Motor neuron (in vitro differentiated cells): Measurements from ENCODE around the gene MTUS2. TPM values are rescaled to one million over a fixed set of nuclear protein-coding genes. Genes with fewer than 3 reads are reported as not detected.

Experiments used
- ATAC-seq, 8 experiments: fragments of 200-7000 bp; cut with Tn5 transposase; replicated peaks in 6 of 8; 2 replicates each; pipeline ENCODE4 v1.8.0; 2021; ENCODE audit warnings: mild to moderate bottlenecking in 8 of 8, moderate library complexity in 8 of 8
- H3K27ac ChIP-seq, 2 donors: fragments of 250-450 bp; sonication (Bioruptor Pico); 2 replicates each; pipeline ENCODE4 v1.9.0; 2021; ENCODE audit warnings: antibody characterized with exemption in 2 of 2, mild to moderate bottlenecking in 2 of 2, moderate library complexity in 1 of 2
- H3K4me1 ChIP-seq, 2 donors: fragments of 250-450 bp; sonication (Bioruptor Pico); replicated peaks in 1 of 2; 2 replicates each; pipeline ENCODE4 v1.6.1; 2021; ENCODE audit warnings: antibody characterized with exemption in 2 of 2, mild to moderate bottlenecking in 2 of 2, moderate library complexity in 1 of 2
- H3K4me3 ChIP-seq, 5 donors: fragments of 250-450 bp; sonication (Bioruptor Pico); 2 replicates each; pipeline ENCODE4 v1.9.0; 2021; ENCODE audit warnings: antibody characterized with exemption in 5 of 5, mild to moderate bottlenecking in 5 of 5, moderate library complexity in 4 of 5
- WGBS, 10 experiments: fragments of 450-650 bp; shearing (Covaris generic); methylation state at CpG; one replicate each; pipeline ENCODE4 v1.0.0; 2022; 5-methylcytosine and 5-hydroxymethylcytosine counted together
- in situ Hi-C, 9 experiments: fragments of 400-800 bp; cut with MboI; loops; one replicate each; pipeline ENCODE4 v1.15.0; 2021; ENCODE audit warnings: low sequenced_read_pairs in 9 of 9, low pct_unique_long_range_greater_than_20kb in 2 of 9; ENCODE audit not compliant: unreplicated experiment in 9 of 9
- total RNA-seq, 8 experiments: library from RNA; unstranded; fragments of 300-600 nt; gene quantifications; 2 replicates each; pipeline versions ENCODE4 v1.2.3 to v1.2.4, GENCODE V29; 2022

MTUS2 gene
- total RNA-seq, 8 experiments from 2014 or later = 1.1 to 9.6 (median 3.9) TPM

GRCh38 chr13:28935104-28935503, 115.0 kb downstream of the MTUS2 start:
- no peak for ATAC-seq
- 16 to 89% (median 64%) methylated on average over 1 to 2 of the region's 2 CpGs; no CpG with 5 or more reads in 1 of the 10 experiments for WGBS, 10 experiments
- peaks cover 7 to 20% of the 10 kb centered on the region in 2 donors for H3K4me1 ChIP-seq
- no peak overlapping the region for H3K27ac ChIP-seq
- in situ Hi-C loops = no loop called here
- no peak overlapping the region for H3K4me3 ChIP-seq

GRCh38 chr13:28942906-28943305, 122.8 kb downstream of the MTUS2 start:
- Histone ChIP-seq H3K4me1 (no peaks in the 10 kb centered on the region), H3K27ac (no peak overlapping the region), H3K4me3 (no peak overlapping the region)
- peak in 2 of 8 experiments; percentile 31 to 38 for ATAC-seq
- in situ Hi-C loops = no loop called here
- 0 to 93% (median 45%) methylated on average over 1 to 2 of the region's 2 CpGs for WGBS, 10 experiments

- Histone ChIP-seq H3K27ac (no peak overlapping the region), H3K4me3 (no peak overlapping the region), H3K4me1 (peaks cover 9 to 27% of the 10 kb centered on the region in 2 donors)
- peak in 5 of 8 experiments; percentile 14 to 67 (median 27) for ATAC-seq
- in situ Hi-C loops = no loop called here
- WGBS, 10 experiments = 25 to 91% (median 79%) methylated on average over 3 to 4 of the region's 4 CpGs
Measured at GRCh38 chr13:28953714-28954418, 133.7 kb downstream of the MTUS2 start.

GRCh38 chr13:28954419-28954725, 134.2 kb downstream of the MTUS2 start:
- 0 to 91% (median 17%) methylated on average over 2 to 5 of the region's 5 CpGs; no CpG with 5 or more reads in 4 of the 10 experiments for WGBS, 10 experiments
- ATAC-seq = peak in 6 of 8 experiments; percentile 29 to 96 (median 81)
- Histone ChIP-seq H3K4me3 (no peak overlapping the region), H3K27ac (peak overlapping the region in 1 of 2 donors; percentile 62), H3K4me1 (peaks cover 9 to 27% of the 10 kb centered on the region in 2 donors)
- in situ Hi-C loops = no loop called here

- Histone ChIP-seq H3K4me3 (no peak overlapping the region), H3K27ac (peak overlapping the region in 1 of 2 donors; percentile 62), H3K4me1 (peaks cover 9 to 27% of the 10 kb centered on the region in 2 donors)
- peak in 1 of 8 experiments; percentile 21 for ATAC-seq
- WGBS, 10 experiments = 17 to 100% (median 83%) methylated on average over 1 to 3 of the region's 5 CpGs
- in situ Hi-C loops = no loop called here
Measured at GRCh38 chr13:28954810-28955209, 134.7 kb downstream of the MTUS2 start.

- ATAC-seq = peak in 3 of 8 experiments; percentile 14 to 85 (median 35)
- in situ Hi-C loops = no loop called here
- Histone ChIP-seq H3K27ac (peak overlapping the region in 1 of 2 donors; percentile 62), H3K4me1 (peaks cover 9 to 27% of the 10 kb centered on the region in 2 donors), H3K4me3 (no peak overlapping the region)
- whole genome bisulfite sequencing, 10 experiments = 20 to 100% (median 78%) methylated on average over 1 to 2 of the region's 2 CpGs; no CpG with 5 or more reads in 4 of the 10 experiments
Measured at GRCh38 chr13:28955264-28955966, 135.3 kb downstream of the MTUS2 start.

GRCh38 chr13:28958018-28958417, 137.9 kb downstream of the MTUS2 start:
- peak in 3 of 8 experiments; percentile 24 to 56 (median 38) for ATAC-seq
- 11 to 83% (median 60%) methylated on average over 1 to 11 of the region's 11 CpGs; no CpG with 5 or more reads in 1 of the 10 experiments for WGBS, 10 experiments

GRCh38 chr13:28958441-28958840, 138.3 kb downstream of the MTUS2 start:
- H3K4me3 ChIP-seq = no peak overlapping the region
- H3K4me1 ChIP-seq = peaks cover 9 to 27% of the 10 kb centered on the region in 2 donors
- no peak overlapping the region for H3K27ac ChIP-seq
- 33 to 100% (median 61%) methylated on average over 1 to 3 of the region's 3 CpGs for WGBS, 10 experiments
- in situ Hi-C loops = no loop called here
- no peak for ATAC-seq

More at GRCh38 chr13:28958018-28958417, 137.9 kb downstream of the MTUS2 start:
- H3K4me3 ChIP-seq = no peak overlapping the region
- H3K4me1 ChIP-seq = peaks cover 9 to 27% of the 10 kb centered on the region in 2 donors
- H3K27ac ChIP-seq = no peak overlapping the region
- in situ Hi-C loops = no loop called here

- in situ Hi-C loops = no loop called here
- WGBS, 10 experiments = 14 to 100% (median 86%) methylated on average over 1 of the region's 1 CpG; no CpG with 5 or more reads in 6 of the 10 experiments
Measured at GRCh38 chr13:28964052-28964451, 143.9 kb downstream of the MTUS2 start.

GRCh38 chr13:28964803-28965202, 144.7 kb downstream of the MTUS2 start:
- ATAC-seq = no peak
- peaks cover 4 to 10% of the 10 kb centered on the region in 2 donors for H3K4me1 ChIP-seq
- 7 to 100% (median 90%) methylated on average over 1 to 8 of the region's 8 CpGs; no CpG with 5 or more reads in 1 of the 10 experiments for WGBS, 10 experiments
- in situ Hi-C loops = no loop called here
- H3K27ac ChIP-seq = no peak overlapping the region
- no peak overlapping the region for H3K4me3 ChIP-seq

More at GRCh38 chr13:28964052-28964451, 143.9 kb downstream of the MTUS2 start:
- Histone ChIP-seq H3K27ac (no peak overlapping the region), H3K4me1 (peaks cover 4 to 10% of the 10 kb centered on the region in 2 donors), H3K4me3 (no peak overlapping the region)
- ATAC-seq = no peak

GRCh38 chr13:28967029-28967915, 147.1 kb downstream of the MTUS2 start:
- Histone ChIP-seq H3K27ac (no peak overlapping the region), H3K4me1 (peaks cover 4 to 22% of the 10 kb centered on the region in 2 donors), H3K4me3 (no peak overlapping the region)
- ATAC-seq = peak in 6 of 8 experiments; percentile 26 to 81 (median 70)
- in situ Hi-C loops = no loop called here
- 0 to 100% (median 79%) methylated on average over 1 to 3 of the region's 4 CpGs for WGBS, 10 experiments

- H3K4me1 ChIP-seq = peaks cover 4 to 53% of the 10 kb centered on the region in 2 donors
- in situ Hi-C loops = no loop called here
- WGBS, 10 experiments = 0 to 82% (median 45%) methylated on average over 1 of the region's 1 CpG
- H3K27ac ChIP-seq = no peak overlapping the region
- no peak overlapping the region for H3K4me3 ChIP-seq
- peak in 3 of 8 experiments; percentile 48 to 64 (median 59) for ATAC-seq
Measured at GRCh38 chr13:28976195-28976594, 156.1 kb downstream of the MTUS2 start.
